HS-5 (cell line): Measurements from ENCODE around the gene MAPK8IP1.

Source experiments
- DNase-seq: peaks from one replicate; pipeline ENCODE4 v3.0.0-alpha.2; 2012; ENCODE audit warnings: low read depth

MAPK8IP1 gene

DNA sequence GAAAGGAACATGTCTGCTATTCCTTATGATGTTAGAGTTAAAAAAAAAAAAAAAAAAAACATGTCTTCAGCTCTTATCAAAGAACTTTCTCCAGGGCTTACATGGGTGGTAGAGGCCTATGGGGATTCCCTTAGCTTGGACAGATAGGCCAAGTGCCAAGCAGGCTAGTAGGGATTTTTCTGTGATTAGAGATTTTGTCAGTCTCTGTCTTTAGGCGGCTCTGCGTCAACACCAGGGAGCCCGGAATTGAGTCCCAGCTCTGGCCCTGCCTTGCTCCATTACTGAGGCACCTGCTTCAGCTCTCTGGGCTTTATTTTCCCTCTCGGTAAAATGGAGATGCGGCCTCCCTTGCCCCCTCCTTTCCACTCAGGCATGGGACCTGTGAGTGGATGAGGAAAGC, 25.1 kb upstream of the MAPK8IP1 start:
- no peak for DNase-seq

DNA sequence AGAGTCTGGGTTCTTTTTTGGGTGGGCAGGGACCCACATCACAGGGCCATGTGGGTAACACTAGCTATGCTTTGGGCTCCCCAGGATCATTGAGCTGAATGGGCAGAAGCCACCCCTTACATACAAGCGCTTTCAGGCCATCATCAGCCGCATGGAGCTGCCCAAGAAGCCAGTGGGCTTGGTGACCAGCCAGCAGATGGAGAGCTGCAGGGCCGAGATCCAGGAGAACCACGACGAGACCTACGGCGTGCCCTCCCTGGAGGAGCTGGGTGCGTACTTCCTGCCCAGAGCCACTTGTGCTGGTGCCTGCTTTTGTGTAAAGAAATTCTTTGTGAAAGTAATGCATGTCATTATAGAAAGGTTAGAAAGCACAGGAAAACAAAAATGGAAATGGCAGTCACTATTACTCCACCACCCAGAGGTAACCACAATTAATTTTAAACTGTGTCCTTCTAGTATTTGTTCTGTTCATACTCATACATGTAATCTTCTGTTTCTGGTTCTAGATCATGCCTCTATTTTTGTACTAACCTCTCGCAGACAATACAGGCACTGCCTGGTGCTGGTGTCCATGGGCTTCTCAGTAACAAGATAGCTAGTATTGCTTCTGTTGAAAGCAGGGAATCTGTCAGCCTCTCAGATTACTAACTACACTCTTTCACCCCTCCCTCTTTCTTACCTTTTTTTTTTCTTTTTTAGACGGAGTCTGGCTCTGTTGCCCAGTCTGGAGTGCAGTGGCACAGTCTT, 24.5 kb upstream of the MAPK8IP1 start:
- no peak for DNase-seq

DNA sequence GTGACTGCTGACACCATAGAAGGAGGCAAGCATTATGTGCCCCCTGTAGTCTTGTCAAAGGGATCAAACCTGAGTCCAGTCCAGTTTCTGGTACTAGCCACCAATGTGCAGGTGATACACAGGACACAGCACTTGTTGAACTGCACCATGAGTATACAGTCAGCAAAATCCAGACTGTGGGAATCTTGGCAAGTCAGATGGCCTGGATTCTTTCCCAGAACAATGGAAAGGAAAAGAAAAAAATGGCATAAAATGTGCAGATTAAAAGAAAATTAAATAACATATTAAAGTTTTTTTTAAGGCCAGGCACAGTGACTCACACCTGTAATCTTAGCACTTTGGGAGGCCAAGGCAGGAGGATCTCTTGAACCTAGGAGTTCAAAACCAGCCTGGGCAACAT, 21.4 kb upstream of the MAPK8IP1 start:
- DNase-seq, result no peak

DNA sequence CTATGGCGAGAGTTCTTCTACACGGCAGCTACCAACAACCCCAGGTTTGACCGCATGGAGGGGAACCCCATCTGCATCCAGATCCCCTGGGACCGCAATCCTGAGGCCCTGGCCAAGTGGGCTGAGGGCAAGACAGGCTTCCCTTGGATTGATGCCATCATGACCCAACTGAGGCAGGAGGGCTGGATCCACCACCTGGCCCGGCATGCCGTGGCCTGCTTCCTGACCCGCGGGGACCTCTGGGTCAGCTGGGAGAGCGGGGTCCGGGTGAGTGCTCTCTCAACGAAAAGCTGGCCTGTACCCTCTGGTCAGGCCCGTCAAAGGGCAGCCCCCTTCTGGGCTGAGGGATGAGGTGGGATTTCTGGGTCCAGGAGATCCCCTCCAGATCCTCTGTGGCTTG, 15.9 kb upstream of the MAPK8IP1 start:
- DNase-seq, result no peak

DNA sequence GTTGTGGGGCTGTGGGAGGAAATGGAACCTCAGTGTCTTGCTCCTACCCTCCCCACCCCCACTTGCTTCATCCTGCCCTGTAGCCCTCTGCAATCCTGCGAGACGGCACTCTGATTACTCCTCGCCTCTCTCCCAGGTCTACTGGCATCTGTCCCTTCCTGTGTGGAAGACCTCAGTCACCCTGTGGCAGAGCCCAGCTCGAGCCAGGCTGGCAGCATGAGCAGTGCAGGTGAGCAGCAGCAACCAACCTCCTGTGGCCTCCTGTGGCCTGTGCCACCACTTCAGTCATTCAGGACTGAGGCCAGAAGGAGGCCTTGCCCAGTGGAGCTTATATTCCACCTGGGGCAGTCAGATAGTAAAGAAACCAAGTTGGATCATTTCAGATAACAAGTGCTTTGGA, 14.7 kb upstream of the MAPK8IP1 start:
- no peak for DNase-seq

DNA sequence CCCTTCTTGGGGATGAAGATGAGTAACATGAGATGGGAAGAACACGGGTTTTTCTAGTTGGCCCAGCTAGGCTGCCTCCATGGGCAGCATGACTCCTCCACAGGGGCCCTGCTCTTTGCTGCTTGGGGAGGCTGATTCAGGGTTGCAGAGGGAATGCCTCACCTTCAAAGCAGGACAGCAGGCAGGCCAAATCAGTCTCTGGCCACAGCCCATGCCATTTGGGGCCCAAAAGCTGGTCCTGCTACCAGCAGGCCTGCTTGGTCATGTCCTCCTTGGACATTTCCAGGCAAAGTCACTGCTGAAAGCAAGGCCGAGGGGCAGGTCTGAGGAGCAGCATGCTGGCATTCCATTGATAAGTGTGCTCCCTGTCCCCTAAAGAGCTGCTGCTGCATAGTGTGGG, 13.8 kb upstream of the MAPK8IP1 start:
- DNase-seq, result no peak

DNA sequence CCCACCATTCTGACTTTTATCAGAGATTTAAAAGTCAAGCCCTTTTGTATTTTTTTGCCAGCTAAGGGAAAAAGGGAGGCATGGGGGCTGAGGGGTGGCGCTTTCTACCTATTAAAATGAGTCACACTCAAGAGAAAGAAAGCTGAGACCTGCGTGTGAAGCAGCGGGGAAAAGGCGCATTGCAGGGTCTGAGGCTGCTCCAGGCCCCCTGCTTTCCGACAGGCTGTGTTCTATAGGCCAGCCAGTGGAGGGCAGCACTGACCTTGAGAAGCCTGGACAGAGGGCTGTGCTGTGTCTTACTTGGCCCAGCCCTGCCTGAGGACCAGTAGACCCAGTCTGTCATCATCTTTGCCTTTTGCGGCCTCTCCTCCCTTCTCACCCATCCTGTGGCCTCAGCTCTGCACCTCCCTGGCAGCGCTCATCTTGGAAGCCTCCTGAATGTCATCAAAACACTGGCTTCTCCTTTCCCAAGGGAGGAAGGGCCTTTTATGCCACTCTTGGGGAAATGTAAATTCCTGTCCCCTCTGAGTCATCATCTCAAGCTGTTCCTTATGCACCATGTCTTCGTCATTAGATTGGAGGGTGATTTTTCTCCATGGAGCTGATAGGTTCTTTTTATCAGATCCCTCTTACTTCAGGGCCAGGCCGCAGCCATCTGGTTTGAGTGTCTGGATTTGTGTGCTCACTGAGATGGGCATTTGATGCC, 12.6 kb upstream of the MAPK8IP1 start:
- no peak for DNase-seq

DNA sequence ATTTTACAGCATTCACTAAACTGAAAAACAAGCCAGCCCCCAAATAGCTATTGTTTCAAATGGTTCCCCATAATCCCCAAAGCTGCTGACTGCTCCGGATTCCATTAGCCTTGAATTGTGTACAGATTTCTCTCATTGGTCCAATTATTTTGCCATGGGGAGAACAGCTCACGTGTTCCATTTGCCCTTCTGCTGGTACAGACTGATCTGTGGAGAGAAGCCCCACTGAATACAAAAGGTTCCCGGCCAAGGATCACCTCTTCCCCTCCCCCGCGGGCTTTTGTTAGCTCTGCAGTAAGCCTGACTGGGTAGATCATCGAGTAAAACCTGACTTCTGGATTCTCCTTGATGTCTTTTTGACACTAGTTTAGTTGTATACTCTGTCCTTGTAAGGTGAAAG, 9.1 kb upstream of the MAPK8IP1 start:
- DNase-seq, result no peak

DNA sequence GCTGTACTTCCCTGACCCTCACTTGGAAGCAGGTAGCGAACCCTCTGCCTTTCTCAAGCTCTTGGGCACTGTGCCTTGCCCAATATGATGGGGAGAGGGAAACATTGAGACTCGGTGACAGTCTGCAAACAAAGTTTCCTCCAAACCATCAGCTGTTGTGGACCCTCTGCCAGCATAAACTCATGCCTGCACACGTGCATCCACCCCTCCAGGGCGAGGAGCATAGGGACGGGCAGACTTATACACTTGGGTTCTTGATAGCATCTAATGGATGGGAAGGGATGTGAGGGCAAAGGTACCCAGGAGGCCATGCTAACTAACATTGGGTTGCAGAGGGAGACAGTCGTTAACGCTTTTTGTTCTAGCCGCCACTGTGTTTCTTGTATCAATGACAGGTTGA, 8.2 kb upstream of the MAPK8IP1 start:
- no peak for DNase-seq

DNA sequence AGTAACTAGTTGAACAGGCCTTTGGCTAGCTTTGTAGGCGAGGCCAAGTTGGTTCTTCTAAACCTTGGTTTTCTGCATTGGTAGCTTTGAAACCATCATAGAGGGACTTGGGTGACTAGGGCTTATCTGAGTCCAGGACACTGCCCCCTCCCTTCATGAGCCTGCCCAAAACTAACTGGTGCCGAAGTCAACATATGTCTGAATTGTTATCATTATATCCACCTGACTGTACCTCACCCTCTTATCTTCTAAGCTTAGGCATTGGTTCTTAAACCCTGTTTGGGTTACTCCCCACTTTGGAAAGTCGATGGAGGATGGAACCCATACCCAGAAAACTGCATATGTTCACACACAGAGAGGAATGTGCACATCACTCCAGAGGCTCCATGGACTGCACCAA, 7.6 kb upstream of the MAPK8IP1 start:
- DNase-seq, result no peak

DNA sequence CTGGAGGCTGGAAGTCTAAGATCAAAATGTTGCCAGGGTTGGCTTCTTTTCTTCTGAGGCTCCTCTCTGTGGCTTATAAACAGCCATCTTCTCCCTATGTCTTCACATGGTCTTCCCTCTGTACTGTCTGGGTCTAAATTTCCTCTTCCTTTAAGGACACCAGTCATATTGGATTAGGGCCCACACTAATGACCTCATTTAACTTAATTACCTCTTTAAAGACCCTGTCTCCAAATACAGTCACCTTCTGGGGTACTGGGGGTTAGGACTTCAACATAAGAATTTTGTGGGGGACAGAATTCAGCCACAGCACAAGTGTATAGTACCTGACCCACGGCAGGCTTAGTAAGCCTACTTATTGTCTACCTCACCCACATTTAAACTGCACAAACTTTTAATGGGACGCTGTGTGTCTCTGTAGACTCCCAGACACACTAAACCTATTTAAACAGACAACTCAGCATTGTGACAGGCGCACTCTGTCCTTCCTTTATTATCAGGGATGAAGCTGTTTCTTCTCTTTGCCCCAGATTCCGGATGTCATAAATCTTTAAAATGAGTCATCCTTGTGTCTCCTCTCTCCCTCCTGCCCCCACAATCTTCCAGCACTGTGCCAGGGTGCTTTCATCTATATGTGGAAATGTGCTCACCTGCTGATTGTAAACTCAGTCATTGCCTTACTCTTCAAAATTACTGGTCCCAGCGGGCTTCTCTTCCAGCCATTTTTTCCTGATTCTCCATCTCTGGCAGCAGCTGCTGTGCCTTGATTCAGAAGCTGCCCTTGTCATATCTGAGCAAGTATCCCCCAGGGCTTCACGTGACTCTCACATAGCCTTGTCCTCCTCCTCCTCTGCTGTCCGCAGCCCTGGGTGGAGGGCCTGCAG, 5.4 kb upstream of the MAPK8IP1 start:
- DNase-seq, result no peak

DNA sequence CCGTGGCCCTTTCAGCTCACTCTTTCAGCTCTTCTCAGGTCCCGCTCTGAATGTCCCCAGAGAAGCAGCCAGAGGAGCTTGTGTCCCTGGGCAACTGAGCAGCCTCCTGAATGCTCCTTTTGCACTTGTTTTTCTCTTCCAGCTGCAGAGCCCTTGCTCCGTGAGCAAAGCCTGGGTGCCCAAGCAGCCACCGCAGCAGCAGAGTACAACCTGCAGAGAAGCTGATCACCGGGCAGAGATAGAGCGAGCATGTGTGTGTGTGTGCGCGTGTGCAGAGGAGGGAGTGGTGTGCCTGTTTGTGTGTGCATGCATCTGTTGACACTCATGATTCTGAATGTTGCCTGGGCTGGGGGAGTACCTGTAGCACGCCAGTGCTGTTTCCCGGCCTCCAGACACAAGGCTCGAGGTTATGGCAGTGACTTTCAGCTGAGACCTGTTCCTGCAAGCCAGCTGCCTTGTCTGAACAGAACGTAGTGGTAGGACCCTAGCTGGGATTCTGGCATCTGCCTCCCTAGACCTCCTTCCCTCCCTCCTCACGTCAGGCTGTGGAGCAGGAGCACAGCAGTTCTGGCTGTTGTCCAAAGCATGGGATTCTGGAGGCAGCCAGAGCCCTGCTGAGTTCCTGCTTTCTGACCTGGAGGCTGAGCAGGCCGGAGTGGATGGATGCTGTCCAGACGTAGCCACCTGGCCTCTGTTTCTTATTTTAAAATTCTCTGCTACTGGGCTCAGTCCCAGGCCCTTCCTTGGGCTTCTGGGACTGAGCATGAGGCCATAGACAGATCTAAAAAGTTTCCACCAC, 4.5 kb upstream of the MAPK8IP1 start:
- DNase-seq, result no peak

DNA sequence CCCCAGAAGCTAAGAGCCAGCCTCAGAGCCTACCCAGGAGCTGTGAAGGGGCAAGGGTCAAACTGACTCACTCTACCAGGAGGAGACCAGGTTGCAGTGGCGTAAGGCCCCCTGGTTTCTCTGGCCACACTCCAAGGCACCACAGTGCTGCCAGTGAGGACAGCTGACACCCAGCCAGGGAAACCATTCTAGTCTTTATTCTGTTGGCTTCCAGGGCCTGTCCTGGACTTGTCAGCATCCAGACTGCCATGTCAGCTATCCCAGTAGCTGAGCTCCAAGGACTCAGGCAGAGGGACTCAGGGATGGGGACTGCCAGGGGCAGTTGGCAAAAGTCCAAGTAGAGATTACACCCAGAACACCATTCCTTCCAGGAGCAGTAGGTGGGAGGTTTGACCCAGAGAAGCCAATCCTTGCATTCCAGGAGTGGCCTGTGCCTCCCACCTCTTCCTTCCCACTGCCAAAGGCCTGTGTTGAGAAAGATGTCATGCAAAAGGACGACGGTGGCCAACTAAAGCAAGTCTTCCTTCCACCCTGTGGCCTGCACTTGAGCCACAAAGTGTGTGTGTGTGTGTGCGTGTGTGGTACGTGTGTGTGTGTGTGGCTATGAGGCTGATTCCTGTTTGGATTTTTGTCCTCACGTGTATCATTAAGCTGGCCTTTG, 3.6 kb upstream of the MAPK8IP1 start:
- no peak for DNase-seq

DNA sequence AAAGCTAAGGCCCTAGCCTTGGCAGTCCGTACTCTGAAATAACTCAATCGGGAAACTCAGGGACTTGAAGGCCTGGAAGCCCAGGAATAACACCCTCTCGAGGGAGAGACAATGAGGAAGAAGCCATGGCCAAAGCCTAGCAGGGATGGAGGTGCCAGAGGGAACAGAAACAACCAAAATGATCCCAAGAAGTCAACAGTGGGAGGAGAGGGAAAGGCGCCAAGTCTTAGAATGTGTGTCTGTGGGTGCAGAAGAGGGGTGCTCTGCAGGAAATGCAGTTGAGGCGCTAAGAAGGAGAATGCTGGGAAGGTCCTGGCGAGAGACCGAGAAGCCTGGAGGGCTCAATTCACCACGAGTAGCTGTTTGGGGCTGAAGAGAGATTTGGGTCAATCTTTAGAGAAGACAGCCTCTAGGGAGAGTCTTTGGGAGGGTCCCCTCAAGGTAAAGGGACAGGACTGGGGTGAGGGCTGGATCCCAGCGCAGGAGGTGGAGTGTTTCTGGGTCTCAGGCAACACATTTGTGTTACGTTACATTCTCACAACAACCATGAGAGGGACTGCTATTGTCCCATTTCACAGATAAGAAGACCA, 760 bp upstream of the MAPK8IP1 start:
- DNase-seq, result no peak

DNA sequence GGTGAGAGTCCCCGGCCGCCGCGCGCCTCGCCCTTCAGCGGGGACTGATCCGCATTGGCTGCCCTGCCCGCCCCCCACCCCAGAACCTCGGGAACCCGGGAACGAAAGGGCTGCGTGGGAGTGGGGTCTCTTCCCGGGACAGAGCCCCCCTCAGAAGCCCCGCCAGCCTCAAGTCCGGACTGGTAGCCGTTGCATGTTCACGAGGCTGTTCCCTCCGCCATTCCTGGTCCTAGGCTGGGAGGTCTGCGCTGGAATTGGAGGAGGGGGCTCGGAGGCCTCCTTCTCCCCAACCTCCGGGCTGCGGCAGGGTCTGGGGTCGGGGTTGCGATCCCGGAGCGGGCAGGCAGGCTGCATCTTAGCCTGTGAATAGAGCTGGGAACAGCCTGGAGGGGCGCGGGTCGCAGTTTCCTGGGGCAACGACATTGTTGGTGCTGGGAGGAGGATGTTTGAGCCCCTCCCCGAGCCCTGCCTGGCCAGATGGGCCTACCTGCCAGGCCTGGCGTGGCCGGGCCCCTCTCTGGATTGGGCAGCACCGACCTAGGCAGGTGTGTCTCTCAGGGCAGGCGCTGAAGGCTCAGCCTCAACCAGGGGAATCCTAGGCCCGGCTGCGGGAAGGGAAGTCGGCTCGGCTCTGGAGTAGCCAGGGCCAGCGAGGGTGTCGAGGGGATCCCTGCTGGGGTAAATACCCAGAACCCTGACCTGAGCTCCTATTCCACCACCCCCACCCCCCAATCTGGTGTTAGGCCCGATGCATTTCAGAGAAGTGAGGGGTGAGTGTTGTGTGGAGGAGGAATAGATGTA, 670 bp downstream of the MAPK8IP1 start:
- no peak for DNase-seq

DNA sequence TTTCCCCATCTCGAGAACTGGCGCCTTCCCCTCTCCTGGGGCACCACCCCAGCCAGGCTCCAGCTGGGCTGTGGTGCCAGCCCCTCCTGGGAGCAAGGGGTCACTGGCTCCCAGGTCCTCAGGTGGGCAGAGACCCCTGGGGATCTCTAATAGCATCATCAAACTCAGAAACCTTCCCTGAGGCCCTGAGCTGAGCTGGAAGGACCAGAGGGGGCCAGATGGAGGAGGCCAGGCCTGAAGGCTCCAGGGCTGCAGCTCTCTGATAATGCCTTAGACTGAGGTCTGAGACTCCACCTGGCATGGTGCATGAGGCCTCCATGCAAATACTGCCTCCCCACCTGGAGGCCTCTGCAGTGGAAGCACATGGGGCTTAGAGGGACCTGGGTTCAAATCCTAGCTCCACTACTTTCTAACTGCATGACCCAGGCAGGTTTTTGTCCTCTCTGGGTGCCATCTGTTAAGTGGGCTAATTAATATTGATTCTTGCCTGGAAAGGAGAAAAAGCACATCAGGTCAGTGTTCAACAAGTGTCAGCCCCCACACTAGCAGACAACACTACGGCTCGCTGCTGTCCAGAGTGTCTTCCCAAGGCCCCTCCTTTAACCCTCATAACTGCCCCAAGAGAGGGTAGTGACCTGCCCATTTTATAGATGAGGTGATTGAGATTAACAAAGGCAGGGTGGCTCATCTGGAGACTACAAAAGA, 1.5 kb downstream of the MAPK8IP1 start:
- DNase-seq, result no peak

DNA sequence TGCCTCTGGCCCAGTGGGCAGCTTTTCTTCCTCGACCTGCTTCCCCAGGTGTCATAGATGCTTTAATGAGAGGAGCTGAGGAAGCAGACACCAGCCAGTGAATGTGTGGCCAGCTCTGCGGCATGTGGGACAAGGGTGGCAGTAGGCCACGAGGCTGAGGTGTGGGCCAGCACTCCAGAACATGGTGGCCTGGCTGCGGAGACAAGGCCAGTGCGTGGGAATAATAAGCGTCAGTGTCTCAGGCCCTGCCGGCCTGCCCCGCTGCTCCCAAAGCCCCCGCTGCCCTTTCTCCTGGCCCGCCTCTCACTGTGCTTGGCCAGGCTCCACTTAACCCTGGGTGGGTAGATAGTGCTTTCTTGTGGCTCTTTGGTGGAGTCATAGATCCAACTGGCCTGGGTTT, 2.1 kb downstream of the MAPK8IP1 start:
- DNase-seq, result no peak

DNA sequence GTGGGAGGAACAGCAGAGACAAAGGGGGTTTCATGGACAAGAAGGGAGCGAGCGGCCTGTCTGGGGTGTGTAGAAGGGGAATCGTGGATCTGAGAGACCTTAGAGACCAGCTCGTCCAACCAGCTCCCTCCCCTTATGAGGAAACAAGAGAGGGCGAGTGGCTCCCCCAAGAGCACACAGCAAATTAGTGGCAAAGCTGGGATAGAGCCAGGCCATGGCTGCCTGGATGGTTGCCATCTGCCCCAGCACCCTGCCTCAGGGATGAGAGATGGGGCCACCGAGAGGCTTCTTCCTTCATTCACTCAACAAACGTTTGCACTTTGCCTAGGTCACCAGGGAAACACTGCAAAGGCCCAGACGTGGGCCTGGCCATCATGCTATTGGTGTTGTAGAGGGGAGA, 4.1 kb downstream of the MAPK8IP1 start:
- no peak for DNase-seq

DNA sequence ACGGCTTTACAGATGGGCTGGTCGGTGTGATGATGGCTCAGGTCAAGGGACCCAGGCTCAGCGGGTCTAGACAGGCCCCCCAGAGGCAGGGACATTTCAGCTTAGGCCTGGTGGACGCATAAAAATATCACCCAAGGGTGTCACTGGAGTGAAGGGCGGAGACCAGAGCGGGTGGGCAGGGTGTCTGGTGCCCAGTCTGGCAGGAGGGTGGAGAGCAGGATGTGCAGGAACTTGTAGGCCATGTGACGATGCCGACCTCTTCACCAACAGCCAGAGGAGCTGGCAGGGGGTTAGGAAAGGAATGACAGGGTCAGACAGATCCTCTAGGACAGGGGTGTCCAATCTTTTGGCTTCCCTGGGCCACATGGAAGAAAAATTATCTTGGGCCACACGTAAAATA, 4.5 kb downstream of the MAPK8IP1 start:
- DNase-seq, result no peak
